ENCODE results near the gene PHF2.

PHF2 gene

GRCh38 chr9:93713716-93714115 lies 137.3 kb downstream of the PHF2 start:
- DNase-seq (ENCODE audit: low read depth, low spot score), result no peak
- TF ChIP-seq CTCF (IDR thresholded peaks at IDR 0.05; ENCODE audit: low read depth, low read length), result no peak
- in situ Hi-C loops (cut with HindIII; ENCODE audit: low sequenced_read_pairs), result no loop called here
- no peak overlapping the region for H3K4me3 ChIP-seq (ENCODE audit: low read depth, low read length)

- in situ Hi-C loops (cut with HindIII; ENCODE audit: low sequenced_read_pairs), result no loop called here
- TF ChIP-seq CTCF (IDR thresholded peaks at IDR 0.05; ENCODE audit: low read depth, low read length), result no peak
- H3K4me3 ChIP-seq (ENCODE audit: low read depth, low read length), result no peak overlapping the region
- DNase-seq (ENCODE audit: low read depth, low spot score), result no peak
Measured at GRCh38 chr9:93721417-93721965, 145.1 kb downstream of the PHF2 start.

- H3K4me3 ChIP-seq (ENCODE audit: low read depth, low read length), result no peak overlapping the region
- in situ Hi-C loops (cut with HindIII; ENCODE audit: low sequenced_read_pairs), result no loop called here
- TF ChIP-seq CTCF (IDR thresholded peaks at IDR 0.05; ENCODE audit: low read depth, low read length), result no peak
- no peak for DNase-seq (ENCODE audit: low read depth, low spot score)
Measured at GRCh38 chr9:93724852-93725251, 148.5 kb downstream of the PHF2 start.

- TF ChIP-seq CTCF (IDR thresholded peaks at IDR 0.05; ENCODE audit: low read depth, low read length), result no peak
- no peak overlapping the region for H3K4me3 ChIP-seq (ENCODE audit: low read depth, low read length)
- in situ Hi-C loops (cut with HindIII; ENCODE audit: low sequenced_read_pairs), result no loop called here
- no peak for DNase-seq (ENCODE audit: low read depth, low spot score)
Measured at GRCh38 chr9:93725382-93725781, 149.0 kb downstream of the PHF2 start.

GRCh38 chr9:93726147-93726546 lies 149.8 kb downstream of the PHF2 start:
- no peak for TF ChIP-seq CTCF (IDR thresholded peaks at IDR 0.05; ENCODE audit: low read depth, low read length)
- DNase-seq (ENCODE audit: low read depth, low spot score), result no peak
- H3K4me3 ChIP-seq (ENCODE audit: low read depth, low read length), result no peak overlapping the region
- in situ Hi-C loops (cut with HindIII; ENCODE audit: low sequenced_read_pairs), result no loop called here
